Cardiac atrium fibroblast (primary cell): ENCODE results near the gene DCAF12. TPM values are rescaled to one million over a fixed set of nuclear protein-coding genes. Genes with fewer than 3 reads are reported as not detected.

Experiments used
- total RNA-seq: library from RNA; depleted of rRNA; stranded (reverse); fragments of >200 nt; gene quantifications from 2 replicates; pipeline ENCODE4 v1.2.3, GENCODE V29; 2015

DCAF12 gene
- 20.2 and 33.0 TPM in 2 replicates for total RNA-seq

DNA sequence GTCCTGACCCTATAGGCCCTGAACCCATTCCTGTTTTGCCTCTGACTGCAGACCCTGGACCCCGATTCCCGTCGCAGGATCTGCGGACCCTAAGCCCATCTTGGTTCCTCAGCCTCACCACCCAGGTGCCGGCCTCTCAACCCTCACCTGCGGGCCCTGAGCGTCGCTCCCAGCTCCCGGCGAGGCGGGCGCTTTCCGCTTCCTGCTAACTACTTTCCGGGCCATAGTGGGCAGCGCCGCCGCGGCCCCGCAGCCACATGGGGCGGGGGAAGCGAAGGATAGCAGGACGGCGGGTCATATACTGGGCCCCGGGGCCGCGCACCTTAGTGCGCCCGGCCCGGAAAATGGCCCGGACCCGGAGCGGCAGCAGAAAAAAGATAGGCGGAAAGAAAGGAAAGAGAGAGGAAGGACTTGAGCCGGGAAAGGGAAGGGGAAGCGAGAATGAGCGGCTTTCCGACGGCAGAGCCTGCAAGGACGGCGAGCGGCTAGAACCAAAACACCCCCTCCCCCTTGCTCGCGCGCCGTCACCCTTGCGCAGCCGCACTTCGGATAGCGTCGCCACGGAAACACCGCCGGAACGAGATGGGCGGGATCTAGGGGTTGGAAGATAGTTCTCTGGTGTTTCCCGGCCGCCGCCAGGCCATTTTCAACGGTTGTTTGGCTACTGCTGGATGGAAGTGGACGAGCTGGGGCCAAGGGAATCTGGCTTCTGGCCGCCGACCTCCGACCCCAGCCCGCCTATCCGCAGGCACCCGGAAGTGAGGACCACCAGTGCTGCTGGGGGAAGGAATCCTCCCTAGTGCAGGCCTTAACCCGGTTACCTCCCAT is at the start of gene DCAF12:
Gene DCAF12, minus strand, starts transcription at position 492 of the 828 bp plus-strand sequence. Its CDS starts 267 bp downstream, at position 225.

DNA sequence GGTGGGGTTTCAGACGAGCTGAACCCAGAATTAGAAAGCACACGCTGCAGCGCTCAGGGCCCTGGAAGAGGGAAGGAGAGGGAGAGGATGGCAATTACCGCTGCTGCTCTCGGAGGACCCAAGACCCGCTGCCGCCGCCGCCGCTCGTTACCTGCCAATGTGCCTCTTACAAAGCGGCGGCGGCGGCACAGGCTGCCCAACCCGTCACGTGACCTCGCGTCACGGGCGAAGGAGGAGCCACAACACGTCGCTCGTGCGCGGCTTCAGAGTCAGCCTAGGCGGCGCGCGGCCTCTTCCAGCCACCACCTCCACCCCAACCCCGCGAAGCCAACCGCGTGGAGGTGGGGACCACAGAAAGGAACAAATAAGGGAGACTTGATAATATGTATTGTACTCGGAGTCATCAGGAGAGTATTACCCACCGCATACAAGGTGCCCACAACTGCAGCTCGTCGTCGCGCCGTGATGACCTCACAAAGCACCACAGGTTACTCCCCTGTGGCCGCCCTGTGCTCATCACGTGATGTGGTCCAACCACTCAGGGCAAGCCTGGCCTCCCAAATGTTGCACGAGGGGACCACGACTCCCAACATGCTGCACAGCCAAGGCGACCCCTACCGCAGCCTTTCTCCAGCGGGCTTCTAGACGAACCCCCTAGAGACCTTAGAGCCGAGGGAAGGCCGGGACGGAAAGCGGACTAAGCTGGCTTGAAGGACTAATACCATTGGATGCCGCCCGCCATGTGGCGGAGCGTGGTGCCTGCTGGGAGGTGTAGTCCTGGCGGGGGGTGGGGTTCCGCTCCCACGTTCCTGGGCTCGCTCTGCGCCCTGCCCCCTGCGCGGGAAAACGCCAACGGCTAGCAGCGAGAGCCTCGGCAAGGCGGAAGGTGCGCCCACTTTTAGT is 77.5 kb downstream of the DCAF12 start, which contains the start of gene UBAP2:
Gene UBAP2, minus strand, starts transcription at position 161 of the 903 bp plus-strand sequence. CDS start 31,739 bp downstream, outside the sequence.

Other genes with a start within 250 kb of the DCAF12 start
- gene UBAP2, start 77.8 kb downstream of the DCAF12 start, total RNA-seq, result 9.4 and 12.1 TPM in 2 replicates
- gene UBAP1, start 52.3 kb upstream of the DCAF12 start, total RNA-seq, result 33.2 and 37.1 TPM in 2 replicates
- gene KIF24, start 202.6 kb upstream of the DCAF12 start, total RNA-seq, result 0.54 and 2.8 TPM in 2 replicates
- gene NUDT2, start 202.9 kb upstream of the DCAF12 start, total RNA-seq, result 25.8 and 35.5 TPM in 2 replicates